T-helper 2 cell treated with Interferon-gamma antibody and Interleukin-4, amounts not matched to agents 5 μg/mL and 100 μg/mL, for 36 hours (primary cell): ENCODE data around the gene HMGCS1.
A peak's percentile ranks its signal among the peaks of the same experiment; 100 is the strongest.
"Not testable (repeated sequence)": the region's sequence is repeated elsewhere in the genome, so short reads cannot be mapped to it uniquely, and the experiment has no call there.

Experiments
- DNase-seq: peaks from one replicate; pipeline ENCODE4 v3.0.0; 2021; ENCODE audit warnings: low spot score
- H3K27ac Mint-ChIP-seq: one replicate; pipeline ENCODE4 v1.8.0; 2021; ENCODE audit warnings: mild to moderate bottlenecking, mixed read lengths
- H3K27me3 Mint-ChIP-seq: one replicate; pipeline ENCODE4 v1.8.0; 2021; ENCODE audit warnings: low read depth, mixed read lengths
- H3K36me3 Mint-ChIP-seq: one replicate; pipeline ENCODE4 v1.8.0; 2021; ENCODE audit warnings: low read depth, mixed read lengths
- H3K4me1 Mint-ChIP-seq: one replicate; pipeline ENCODE4 v1.8.0; 2021; ENCODE audit warnings: low read depth, mixed read lengths
- H3K4me3 Mint-ChIP-seq: one replicate; pipeline ENCODE4 v1.8.0; 2022; ENCODE audit warnings: mild to moderate bottlenecking, moderate library complexity, mixed read lengths
- H3K9me3 Mint-ChIP-seq: one replicate; pipeline ENCODE4 v1.8.0; 2021; ENCODE audit warnings: mixed read lengths

Gene HMGCS1

DNA sequence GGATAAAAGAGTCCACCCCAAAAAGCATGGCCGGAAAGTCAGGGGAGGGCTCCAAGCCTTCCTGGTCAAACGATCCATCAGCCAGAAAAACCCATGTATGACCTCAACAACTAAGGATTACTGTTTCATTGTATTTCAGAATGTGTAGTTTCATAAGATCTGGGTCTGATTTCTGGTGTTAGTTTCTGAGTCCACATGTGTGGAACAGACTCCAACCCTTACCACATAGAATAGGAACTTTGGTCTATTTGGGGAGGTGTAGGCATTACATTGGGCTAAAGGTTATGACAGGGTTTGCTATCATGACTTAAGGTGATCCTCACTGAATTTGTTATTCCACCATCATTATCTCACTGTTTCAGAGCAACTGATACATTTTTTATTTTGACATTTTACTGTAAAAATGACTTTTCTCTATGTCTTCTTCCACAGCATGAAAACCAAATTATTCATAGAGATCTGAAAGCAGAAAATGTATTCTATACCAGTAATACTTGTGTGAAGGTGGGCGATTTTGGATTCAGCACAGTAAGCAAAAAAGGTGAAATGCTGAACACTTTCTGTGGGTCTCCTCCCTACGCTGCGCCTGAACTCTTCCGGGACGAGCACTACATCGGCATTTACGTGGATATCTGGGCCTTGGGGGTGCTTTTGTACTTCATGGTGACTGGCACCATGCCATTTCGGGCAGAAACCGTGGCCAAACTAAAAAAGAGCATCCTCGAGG, 33.5 kb downstream of the HMGCS1 start:
- H3K36me3 Mint-ChIP-seq = peaks cover 2% of the 10 kb centered on the region
- H3K27ac Mint-ChIP-seq = no peak overlapping the region
- no peak for DNase-seq
- H3K4me1 Mint-ChIP-seq = peaks cover 8% of the 10 kb centered on the region
- H3K4me3 Mint-ChIP-seq = no peak overlapping the region
- no peaks in the 10 kb centered on the region for H3K9me3 Mint-ChIP-seq
- peaks cover 3% of the 10 kb centered on the region for H3K27me3 Mint-ChIP-seq

DNA sequence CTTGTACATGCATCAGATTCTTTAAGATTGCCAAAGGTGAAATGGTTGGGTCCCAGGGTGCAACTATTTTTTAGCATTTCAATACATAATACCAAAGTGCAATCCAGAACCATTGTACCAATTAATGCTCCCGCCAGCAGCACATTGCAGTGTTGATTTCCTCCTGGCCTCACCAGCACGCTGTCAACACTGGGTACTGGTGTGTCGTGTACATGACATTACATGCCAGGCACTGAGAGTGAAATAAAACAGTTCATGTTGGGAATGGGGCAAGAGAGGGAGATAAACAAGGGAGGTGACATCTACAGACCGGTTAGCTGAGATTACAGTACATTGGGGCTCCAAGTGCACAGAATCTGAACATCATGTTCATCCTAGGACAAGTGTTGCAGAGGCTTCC, 37.8 kb downstream of the HMGCS1 start:
- no peak for DNase-seq
- H3K36me3 Mint-ChIP-seq = no peaks in the 10 kb centered on the region
- H3K27ac Mint-ChIP-seq = no peak overlapping the region
- no peak overlapping the region for H3K4me3 Mint-ChIP-seq
- no peaks in the 10 kb centered on the region for H3K9me3 Mint-ChIP-seq
- H3K27me3 Mint-ChIP-seq = peaks cover 11% of the 10 kb centered on the region
- H3K4me1 Mint-ChIP-seq = peaks cover 7% of the 10 kb centered on the region

DNA sequence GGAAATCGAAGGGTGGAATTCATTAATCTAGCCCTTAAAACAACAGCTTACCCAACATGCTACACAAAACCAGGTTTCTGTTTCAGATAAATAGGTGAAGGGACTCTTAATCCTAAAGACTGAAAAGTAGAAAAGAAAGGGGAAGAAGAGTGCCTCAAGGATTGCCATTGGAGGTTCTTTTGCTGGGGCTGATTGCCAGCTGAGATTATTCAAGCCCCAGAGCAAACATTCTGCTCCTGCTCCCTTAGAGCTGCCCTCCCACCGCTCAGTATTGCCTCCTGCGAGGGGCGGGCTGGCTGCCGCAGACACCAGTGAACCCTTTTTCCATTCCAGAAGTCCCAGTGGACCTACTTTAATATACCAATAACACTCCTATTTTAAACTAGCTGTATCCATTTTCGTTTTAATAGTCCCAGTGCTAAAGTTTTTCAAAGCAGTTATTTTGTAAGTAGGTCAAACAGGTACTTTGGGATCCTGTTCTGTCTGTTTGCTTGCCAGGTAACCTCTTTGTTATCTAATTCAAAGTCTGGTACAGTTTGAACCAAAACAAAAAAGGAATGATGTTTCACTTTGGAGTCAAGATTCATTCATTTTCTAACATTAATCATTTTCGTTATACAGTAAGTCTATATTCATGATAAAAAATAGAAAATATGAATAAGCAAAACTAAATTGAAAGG, 38.6 kb downstream of the HMGCS1 start:
- peaks cover 7% of the 10 kb centered on the region for H3K4me1 Mint-ChIP-seq
- H3K9me3 Mint-ChIP-seq = no peaks in the 10 kb centered on the region
- no peak overlapping the region for H3K27ac Mint-ChIP-seq
- no peak overlapping the region for H3K4me3 Mint-ChIP-seq
- H3K36me3 Mint-ChIP-seq = no peaks in the 10 kb centered on the region
- H3K27me3 Mint-ChIP-seq = peaks cover 13% of the 10 kb centered on the region
- DNase-seq = no peak

DNA sequence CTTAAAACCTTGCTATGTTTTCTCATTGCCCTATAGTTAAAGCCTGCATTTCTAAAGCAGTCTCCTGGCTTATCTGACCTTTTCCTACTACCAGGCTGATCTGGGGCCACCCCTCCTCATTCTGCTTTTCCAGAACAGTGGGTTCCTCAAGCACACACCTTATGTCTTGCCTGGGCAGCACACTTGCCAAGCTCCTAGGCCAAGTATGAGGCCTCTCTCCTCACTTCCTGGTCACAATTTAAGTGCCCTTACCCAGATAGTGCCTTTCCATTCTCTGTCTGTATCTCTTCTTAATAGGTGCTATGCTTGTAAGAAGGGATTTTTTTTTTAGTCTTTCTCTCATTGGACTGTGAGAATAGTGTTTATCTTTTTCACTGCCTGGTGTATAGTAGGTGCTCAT, 39.7 kb downstream of the HMGCS1 start:
- Mint-ChIP-seq H3K4me1 (peaks cover 7% of the 10 kb centered on the region), H3K4me3 (no peak overlapping the region), H3K27me3 (peaks cover 13% of the 10 kb centered on the region), H3K36me3 (no peaks in the 10 kb centered on the region), H3K9me3 (no peaks in the 10 kb centered on the region), H3K27ac (no peak overlapping the region)
- no peak for DNase-seq

DNA sequence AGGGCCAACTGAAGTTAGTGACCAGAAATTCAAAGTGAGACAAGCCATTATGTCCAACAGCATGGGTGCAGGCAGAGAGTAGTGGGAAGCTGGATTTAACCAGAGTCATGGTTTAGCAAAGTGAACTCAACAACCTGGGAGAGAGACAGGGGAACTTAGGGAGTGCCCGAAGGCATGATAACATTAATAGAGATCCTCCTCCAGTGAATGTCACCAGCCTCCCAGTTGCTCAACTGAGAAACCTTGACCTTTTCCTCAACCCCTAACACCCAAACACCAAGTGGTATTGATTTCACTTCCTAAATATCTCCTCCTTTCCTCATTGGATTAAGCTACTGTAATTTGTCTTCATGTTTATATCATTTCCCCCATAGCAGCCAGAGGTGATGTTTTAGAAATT, 42.6 kb downstream of the HMGCS1 start:
- no peak for DNase-seq
- peaks cover 13% of the 10 kb centered on the region for H3K4me1 Mint-ChIP-seq
- peaks cover 11% of the 10 kb centered on the region for H3K27me3 Mint-ChIP-seq
- H3K36me3 Mint-ChIP-seq = peaks cover 2% of the 10 kb centered on the region
- peaks cover 11% of the 10 kb centered on the region for H3K9me3 Mint-ChIP-seq
- H3K27ac Mint-ChIP-seq = no peak overlapping the region
- H3K4me3 Mint-ChIP-seq = no peak overlapping the region

DNA sequence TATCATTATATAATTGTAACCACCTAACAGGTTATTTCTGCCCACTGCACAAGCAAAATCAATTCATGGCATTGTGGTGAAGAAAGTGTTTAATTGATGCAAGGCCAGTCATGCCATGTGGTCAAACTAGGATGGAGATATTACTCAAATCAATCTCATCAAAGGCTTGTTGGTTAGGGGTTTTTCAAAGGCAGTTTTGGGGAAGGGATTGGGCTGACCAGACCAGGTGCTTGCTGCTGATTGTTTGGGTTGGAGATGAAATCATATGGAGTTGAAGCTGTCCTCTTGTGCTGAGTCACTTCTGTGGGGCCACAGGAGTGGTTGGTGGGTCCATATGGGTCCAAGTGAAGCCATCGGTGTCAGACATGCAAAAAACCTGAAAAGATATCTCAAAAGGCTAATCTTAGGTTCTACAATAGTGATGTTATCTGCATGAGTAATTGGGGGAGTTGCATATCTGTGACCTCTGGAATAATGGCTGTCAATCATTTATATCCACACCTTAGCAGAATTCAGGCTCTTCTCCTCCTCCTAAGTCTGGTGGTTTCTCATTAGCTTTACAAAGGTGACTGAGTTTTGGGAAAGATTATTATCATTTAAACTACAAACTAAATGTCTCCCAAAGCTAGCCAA, 44.9 kb downstream of the HMGCS1 start:
- Mint-ChIP-seq H3K4me1 (peaks cover 10% of the 10 kb centered on the region), H3K27me3 (peaks cover 29% of the 10 kb centered on the region), H3K36me3 (peaks cover 2% of the 10 kb centered on the region), H3K27ac (no peak overlapping the region), H3K4me3 (no peak overlapping the region), H3K9me3 (peaks cover 11% of the 10 kb centered on the region)
- DNase-seq = no peak

DNA sequence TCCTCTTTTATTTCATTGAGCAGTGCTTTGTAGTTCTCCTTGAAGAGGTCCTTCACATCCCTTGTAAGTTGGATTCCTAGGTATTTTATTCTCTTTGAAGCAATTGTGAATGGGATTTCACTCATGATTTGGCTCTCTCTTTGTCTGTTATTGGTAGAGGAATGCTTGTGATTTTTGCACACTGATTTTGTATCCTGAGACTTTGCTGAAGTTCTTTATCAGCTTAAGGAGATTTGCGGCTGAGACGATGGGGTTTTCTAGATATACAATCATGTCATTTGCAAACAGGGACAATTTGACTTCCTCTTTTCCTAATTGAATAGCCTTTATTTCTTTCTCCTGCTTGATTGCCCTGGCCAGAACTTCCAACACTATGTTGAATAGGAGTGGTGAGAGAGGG, 50.9 kb downstream of the HMGCS1 start:
- not testable (repeated sequence) for H3K4me3 Mint-ChIP-seq, H3K36me3 Mint-ChIP-seq, H3K4me1 Mint-ChIP-seq, DNase-seq, H3K9me3 Mint-ChIP-seq, H3K27ac Mint-ChIP-seq
- H3K27me3 Mint-ChIP-seq = peaks cover 45% of the 10 kb centered on the region

DNA sequence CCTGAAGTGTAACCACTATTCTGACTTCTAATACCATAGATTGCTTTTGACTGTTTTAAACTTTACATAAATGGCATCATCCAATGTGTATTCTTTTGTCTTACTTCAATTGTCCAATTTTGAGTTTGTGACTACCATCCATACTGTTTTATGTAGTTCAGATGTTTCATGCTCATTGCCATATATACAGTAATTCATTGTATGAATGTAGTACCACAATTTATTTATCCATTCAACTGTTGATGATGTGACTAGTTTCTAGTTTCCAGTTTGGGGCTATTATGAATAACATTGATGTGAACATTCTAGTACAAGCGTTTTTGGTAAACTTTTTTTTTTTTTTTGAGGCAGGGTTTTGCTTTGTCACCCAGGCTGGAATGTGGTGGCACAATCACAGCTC, 55.1 kb downstream of the HMGCS1 start:
- no peak overlapping the region for H3K27ac Mint-ChIP-seq
- H3K9me3 Mint-ChIP-seq = no peaks in the 10 kb centered on the region
- H3K4me1 Mint-ChIP-seq = peaks cover 5% of the 10 kb centered on the region
- H3K4me3 Mint-ChIP-seq = no peak overlapping the region
- no peaks in the 10 kb centered on the region for H3K36me3 Mint-ChIP-seq
- no peak for DNase-seq
- peaks cover 48% of the 10 kb centered on the region for H3K27me3 Mint-ChIP-seq

DNA sequence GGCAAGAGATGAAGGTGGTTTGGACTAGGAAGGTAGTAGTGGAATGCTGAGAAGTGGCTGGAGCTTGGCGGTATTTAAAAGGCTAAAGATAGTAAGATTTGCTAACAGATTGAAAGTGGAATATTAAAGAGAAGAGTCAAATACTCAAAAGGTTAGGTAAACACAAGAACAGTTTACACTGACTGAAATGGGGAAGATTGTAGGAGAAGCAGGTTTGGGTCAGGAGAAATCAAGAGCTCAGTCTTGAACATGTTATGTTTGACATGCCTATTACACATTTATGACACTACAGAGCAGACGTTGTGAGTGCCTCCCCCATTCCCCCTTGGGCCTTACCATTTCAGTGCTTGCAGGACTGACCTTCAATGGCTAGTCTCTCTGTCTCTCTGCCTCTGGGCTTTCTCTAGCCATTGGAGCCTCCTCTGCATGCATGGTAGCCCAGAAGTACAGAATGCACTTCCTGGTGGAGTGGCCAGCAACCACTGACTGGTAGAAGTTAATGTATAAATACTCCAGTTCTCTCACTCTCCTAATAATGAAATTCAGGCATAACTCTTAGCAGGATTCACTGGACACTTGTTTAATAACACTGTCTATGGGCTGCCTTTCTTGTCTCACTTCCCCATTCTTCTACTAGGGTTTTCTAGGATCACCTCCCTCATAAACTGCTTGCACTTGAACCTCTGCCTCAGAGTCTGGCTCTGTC, 56.8 kb downstream of the HMGCS1 start:
- Mint-ChIP-seq H3K36me3 (no peaks in the 10 kb centered on the region), H3K4me1 (peaks cover 5% of the 10 kb centered on the region)

DNA sequence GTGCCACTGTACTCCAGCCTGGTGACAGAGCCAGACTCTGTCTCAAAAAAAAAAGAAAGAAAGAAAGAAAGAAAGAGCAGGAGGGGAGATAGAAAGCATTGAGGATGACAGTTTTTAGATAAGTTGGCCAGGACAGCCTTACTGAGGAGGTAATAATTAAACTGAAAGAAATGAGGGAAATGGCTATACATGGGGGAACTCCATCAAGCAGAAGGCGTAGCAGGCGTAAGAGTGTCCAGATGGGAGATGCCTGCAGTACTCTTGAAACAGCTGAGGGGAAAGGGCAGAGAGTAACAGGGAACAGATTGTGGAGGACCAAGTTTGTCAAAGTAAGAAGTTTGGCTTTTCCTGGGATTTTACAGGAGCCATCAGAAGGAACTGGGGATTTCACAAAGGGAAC, 57.5 kb downstream of the HMGCS1 start:
- Mint-ChIP-seq H3K36me3 (no peaks in the 10 kb centered on the region), H3K4me1 (peaks cover 5% of the 10 kb centered on the region), H3K27ac (no peak overlapping the region), H3K9me3 (no peaks in the 10 kb centered on the region), H3K4me3 (no peak overlapping the region), H3K27me3 (peaks cover 41% of the 10 kb centered on the region)
- no peak for DNase-seq

More for the DNA sequence above, 56.8 kb downstream of the HMGCS1 start:
- H3K27me3 Mint-ChIP-seq = peaks cover 40% of the 10 kb centered on the region
- DNase-seq = no peak
- H3K4me3 Mint-ChIP-seq = no peak overlapping the region
- no peak overlapping the region for H3K27ac Mint-ChIP-seq
- H3K9me3 Mint-ChIP-seq = no peaks in the 10 kb centered on the region

DNA sequence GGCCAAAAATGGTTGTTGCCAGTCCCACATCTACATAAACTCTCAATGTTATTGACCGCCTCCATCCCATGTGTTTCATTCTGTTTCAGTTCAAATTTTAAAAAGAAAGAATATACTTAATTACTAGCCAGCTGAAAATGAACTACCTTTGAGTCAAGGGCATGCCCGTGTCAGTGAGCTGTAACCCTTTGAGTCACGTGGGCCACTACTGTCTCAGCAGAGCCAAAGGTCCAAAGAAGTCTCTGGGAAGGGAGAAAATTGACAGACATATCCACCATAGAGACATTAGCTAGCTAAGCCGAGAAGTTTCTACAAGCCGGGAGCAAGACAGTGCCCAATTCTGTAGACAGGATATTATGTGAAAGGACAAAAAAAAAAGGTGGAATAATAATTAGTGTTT, 61.5 kb downstream of the HMGCS1 start:
- Mint-ChIP-seq H3K27me3 (peaks cover 33% of the 10 kb centered on the region), H3K36me3 (no peaks in the 10 kb centered on the region), H3K4me3 (no peak overlapping the region), H3K27ac (no peak overlapping the region), H3K4me1 (peaks cover 2% of the 10 kb centered on the region), H3K9me3 (no peaks in the 10 kb centered on the region)
- DNase-seq = no peak

DNA sequence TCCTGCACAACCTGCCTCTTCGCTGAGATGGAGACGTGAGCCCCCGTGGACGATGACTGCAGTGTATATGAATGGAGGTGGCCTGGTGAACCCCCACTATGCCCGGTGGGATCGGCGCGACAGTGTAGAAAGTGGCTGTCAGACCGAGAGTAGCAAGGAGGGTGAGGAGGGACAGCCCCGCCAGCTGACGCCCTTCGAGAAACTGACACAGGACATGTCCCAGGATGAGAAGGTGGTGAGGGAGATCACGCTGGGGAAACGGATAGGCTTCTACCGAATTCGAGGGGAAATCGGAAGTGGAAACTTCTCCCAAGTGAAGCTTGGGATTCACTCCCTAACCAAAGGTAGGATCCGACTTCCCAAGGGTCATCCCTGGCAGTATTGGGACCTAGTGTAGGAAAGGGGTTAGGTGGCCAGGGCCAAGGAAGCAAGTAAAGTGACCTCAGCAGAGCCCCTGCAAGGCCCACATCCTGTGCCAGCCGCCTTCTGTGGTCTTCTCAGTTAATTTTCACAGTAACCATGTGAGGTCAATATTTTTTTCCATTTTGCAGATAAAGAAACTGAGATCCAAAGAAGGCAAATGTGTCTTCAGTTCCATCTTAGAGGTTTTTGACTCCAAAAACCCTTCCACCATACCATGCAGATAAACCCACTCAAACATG, 67.4 kb downstream of the HMGCS1 start:
- no peak overlapping the region for H3K27ac Mint-ChIP-seq
- H3K9me3 Mint-ChIP-seq = no peaks in the 10 kb centered on the region
- peaks cover 37% of the 10 kb centered on the region for H3K4me1 Mint-ChIP-seq
- no peak for DNase-seq
- H3K27me3 Mint-ChIP-seq = peaks cover 7% of the 10 kb centered on the region
- no peak overlapping the region for H3K4me3 Mint-ChIP-seq
- H3K36me3 Mint-ChIP-seq = no peaks in the 10 kb centered on the region

DNA sequence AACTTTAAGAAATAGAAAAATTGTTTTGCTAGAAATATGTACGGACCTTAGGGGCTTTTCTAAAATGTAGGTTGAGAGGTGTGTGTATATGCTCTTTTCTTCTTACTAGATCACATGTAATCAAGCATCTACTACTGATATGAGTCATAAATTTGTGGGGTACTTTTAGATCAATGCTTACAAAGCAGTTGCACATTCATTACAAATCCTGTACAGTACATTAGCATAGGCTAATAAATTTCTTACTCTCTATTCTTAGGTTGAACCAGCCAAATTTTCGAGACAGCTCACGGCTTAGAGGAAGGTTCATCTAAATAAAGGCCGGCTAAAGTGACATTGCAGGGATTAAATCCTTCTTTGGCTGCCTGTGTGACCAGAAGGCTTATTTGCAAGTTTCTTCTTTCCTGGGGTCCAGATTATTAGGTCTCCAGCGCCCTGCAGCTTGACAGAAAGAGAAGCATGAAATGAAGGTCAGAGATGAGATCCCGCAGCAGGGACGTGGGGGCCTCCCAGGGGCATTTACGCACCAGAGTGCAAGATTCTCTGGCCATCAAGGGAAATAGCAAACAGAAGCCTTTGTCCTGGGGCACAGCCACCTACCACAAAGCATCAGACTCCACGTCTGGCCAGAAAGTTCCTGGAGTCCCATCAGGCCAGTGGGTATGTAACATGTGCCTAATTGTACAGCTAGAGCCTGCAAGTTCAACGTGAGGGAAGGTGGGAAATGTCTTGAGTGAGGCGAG, 68.2 kb downstream of the HMGCS1 start:
- Mint-ChIP-seq H3K4me1 (peaks cover 37% of the 10 kb centered on the region), H3K27ac (peak overlapping the region; percentile 17), H3K27me3 (peaks cover 4% of the 10 kb centered on the region), H3K36me3 (no peaks in the 10 kb centered on the region), H3K9me3 (no peaks in the 10 kb centered on the region), H3K4me3 (no peak overlapping the region)
- DNase-seq = no peak
